CD14-positive monocyte (primary cell): ENCODE measurements around the gene CDK1. TPM values are rescaled to one million over a fixed set of nuclear protein-coding genes. Genes with fewer than 3 reads are reported as not detected.
A peak's percentile ranks its signal among the peaks of the same experiment; 100 is the strongest.

Experiments
- DNase-seq, 3 donors: peaks; one replicate each; pipeline ENCODE4 v3.0.0-alpha.2; 2011 to 2022
- H2AFZ ChIP-seq: 2 replicates; pipeline ENCODE4 v1.6.0; 2012; ENCODE audit warnings: mild to moderate bottlenecking, low read depth, low read length, inconsistent platforms; ENCODE audit not compliant: insufficient read depth, poor library complexity, severe bottlenecking
- H3K27ac ChIP-seq, 2 donors: 1 replicate in 1 of 2; 2 replicates in 1 of 2; pipeline ENCODE4 v1.5.1; 2012 to 2013; ENCODE audit warnings: low read length in 2 of 2, control low read depth in 1 of 2, inconsistent platforms in 1 of 2, low read depth in 1 of 2, mild to moderate bottlenecking in 1 of 2
- H3K27me3 ChIP-seq, 2 donors: one replicate each; pipeline versions ENCODE4 v1.6.0 to v1.6.1; 2011 to 2013; ENCODE audit warnings: low read length in 2 of 2; ENCODE audit not compliant: control insufficient read depth in 2 of 2, insufficient read depth in 2 of 2
- H3K36me3 ChIP-seq, 2 donors: replicated peaks in 1 of 2; 1 replicate in 1 of 2; 2 replicates in 1 of 2; pipeline versions ENCODE4 v1.5.1 to v1.6.1; 2012 to 2013; ENCODE audit warnings: low read length in 2 of 2, control low read depth in 1 of 2, inconsistent platforms in 1 of 2, mild to moderate bottlenecking in 1 of 2; ENCODE audit not compliant: insufficient read depth in 2 of 2, control insufficient read depth in 1 of 2
- H3K4me1 ChIP-seq, 2 donors: 1 replicate in 1 of 2; 2 replicates in 1 of 2; pipeline versions ENCODE4 v1.5.1 to v1.6.1; 2012 to 2013; ENCODE audit warnings: low read length in 2 of 2, control low read depth in 1 of 2, inconsistent platforms in 1 of 2, mild to moderate bottlenecking in 1 of 2, moderate library complexity in 1 of 2; ENCODE audit not compliant: insufficient read depth in 2 of 2, control insufficient read depth in 1 of 2
- H3K4me2 ChIP-seq: replicated peaks from 2 replicates; pipeline ENCODE3; 2012; ENCODE audit warnings: low read length, moderate library complexity, mild to moderate bottlenecking; ENCODE audit not compliant: poor library complexity, severe bottlenecking; ENCODE audit errors: extremely low read depth
- H3K4me3 ChIP-seq, 3 experiments: fragments of 200-600 bp in 1 of 3; sonication (generic) in 1 of 3; replicated peaks in 1 of 3; 1 replicate in 2 of 3; 2 replicates in 1 of 3; pipeline ENCODE4 v1.5.1; 2011 to 2013; ENCODE audit warnings: low read length in 3 of 3, mild to moderate bottlenecking in 3 of 3, control low read depth in 2 of 3, low read depth in 2 of 3, inconsistent platforms in 1 of 3, moderate library complexity in 1 of 3
- H3K79me2 ChIP-seq: 2 replicates; pipeline ENCODE4 v1.6.0; 2012; ENCODE audit warnings: mild to moderate bottlenecking, control low read depth, inconsistent platforms, low read length, moderate library complexity; ENCODE audit not compliant: insufficient read depth
- H3K9ac ChIP-seq: 2 replicates; pipeline ENCODE4 v1.6.0; 2017; ENCODE audit warnings: low read length, mild to moderate bottlenecking; ENCODE audit not compliant: insufficient read depth, poor library complexity, severe bottlenecking
- H3K9me3 ChIP-seq, 2 donors: replicated peaks in 1 of 2; 1 replicate in 1 of 2; 2 replicates in 1 of 2; pipeline versions ENCODE4 v1.5.1 to v1.6.1; 2012 to 2013; ENCODE audit warnings: low read length in 2 of 2, control low read depth in 1 of 2; ENCODE audit not compliant: control insufficient read depth in 1 of 2, insufficient read depth in 1 of 2
- H4K20me1 ChIP-seq: 2 replicates; pipeline ENCODE4 v1.6.0; 2012; ENCODE audit warnings: mild to moderate bottlenecking, low read length, control low read depth, moderate library complexity; ENCODE audit not compliant: insufficient read depth
- H3K27ac Mint-ChIP-seq, 7 donors: one replicate each; pipeline ENCODE4 v1.8.0; 2020; ENCODE audit warnings: mild to moderate bottlenecking in 7 of 7, mixed read lengths in 7 of 7, moderate library complexity in 6 of 7, inconsistent platforms in 2 of 7
- H3K27me3 Mint-ChIP-seq, 3 donors: one replicate each; pipeline ENCODE4 v1.8.0; 2021 to 2022; ENCODE audit warnings: low read depth in 3 of 3, mild to moderate bottlenecking in 3 of 3, mixed read lengths in 3 of 3, moderate library complexity in 3 of 3, inconsistent platforms in 1 of 3
- H3K36me3 Mint-ChIP-seq, 2 donors: one replicate each; pipeline ENCODE4 v1.8.0; 2020; ENCODE audit warnings: mixed read lengths in 2 of 2, inconsistent platforms in 1 of 2, mild to moderate bottlenecking in 1 of 2
- H3K4me1 Mint-ChIP-seq: one replicate; pipeline ENCODE4 v1.8.0; 2020; ENCODE audit warnings: mild to moderate bottlenecking, mixed read lengths
- H3K4me3 Mint-ChIP-seq, 2 donors: one replicate each; pipeline ENCODE4 v1.8.0; 2020; ENCODE audit warnings: mild to moderate bottlenecking in 2 of 2, mixed read lengths in 2 of 2, moderate library complexity in 1 of 2
- H3K9me3 Mint-ChIP-seq, 7 donors: one replicate each; pipeline ENCODE4 v1.8.0; 2020 to 2022; ENCODE audit warnings: mixed read lengths in 7 of 7, mild to moderate bottlenecking in 6 of 7, moderate library complexity in 6 of 7, inconsistent platforms in 2 of 7
- CTCF ChIP-seq: fragments of 200-600 bp; IDR thresholded peaks from one replicate; pipeline ENCODE4 v1.8.0; 2022; ENCODE audit warnings: antibody characterized with exemption, mild to moderate bottlenecking
- WGBS: methylation state at CpG from one replicate; pipeline ENCODE4 v1.1.5; 2013; ENCODE audit warnings: missing lambda C conversion rate; ENCODE audit not compliant: insufficient coverage; 5-methylcytosine and 5-hydroxymethylcytosine counted together
- intact Hi-C, 2 donors: fragments of 100-400 bp; cut with micrococcal nuclease; formaldehyde crosslinking; loops; one replicate each; pipeline versions ENCODE4 v1.15.0 to v1.15.1; 2023
- polyA plus RNA-seq, 3 donors: library from polyadenylated mRNA; depleted of rRNA in 1 of 3; unstranded in 2 of 3; stranded (reverse) in 1 of 3; fragments of 300-500 nt in 2 of 3; fragments of >200 nt in 1 of 3; fragmentation: Illumina TruSeq in 2 of 3; gene quantifications; 1 replicate in 2 of 3; 2 replicates in 1 of 3; pipeline ENCODE4 v1.2.3, GENCODE V29; 2012 to 2021

Gene CDK1
- polyA plus RNA-seq, 3 donors, result 0.08 to 0.21 (median 0.09) TPM

- H3K9me3 Mint-ChIP-seq, result peaks cover 0 to 3% (median 0%) of the 10 kb centered on the region in 7 donors
- Histone ChIP-seq H3K36me3 (no peaks in the 10 kb centered on the region), H3K4me3 (no peak overlapping the region), H3K27ac (no peak overlapping the region), H2AFZ (no peak overlapping the region), H3K9me3 (no peaks in the 10 kb centered on the region), H3K4me1 (no peaks in the 10 kb centered on the region), H3K79me2 (no peaks in the 10 kb centered on the region), H3K27me3 (no peaks in the 10 kb centered on the region), H3K9ac (no peak overlapping the region), H4K20me1 (no peaks in the 10 kb centered on the region), H3K4me2 (no peak overlapping the region)
- peaks cover 0 to 4% (median 3%) of the 10 kb centered on the region in 3 donors for H3K27me3 Mint-ChIP-seq
- H3K4me3 Mint-ChIP-seq, result no peak overlapping the region
- peaks cover 2% of the 10 kb centered on the region for H3K4me1 Mint-ChIP-seq
- intact Hi-C loops, result no loop called here
- peak; percentile 11 for TF ChIP-seq CTCF
- DNase-seq, result no peak
- 13% methylated on average over 1 of the region's 2 CpGs for WGBS
- H3K36me3 Mint-ChIP-seq, result no peaks in the 10 kb centered on the region
- H3K27ac Mint-ChIP-seq, result peak overlapping the region in 1 of 7 donors; percentile 12
These were observed 8.9 kb upstream of the CDK1 start for GRCh38 chr10:60769406-60769805.

GRCh38 chr10:60777696-60778213 lies 523 bp upstream of the CDK1 start:
- no peak for TF ChIP-seq CTCF
- H3K79me2 ChIP-seq, result peaks cover 45% of the 10 kb centered on the region
- Mint-ChIP-seq H3K27ac (peak overlapping the region in 5 of 7 donors; percentile 68 to 91 (median 85)), H3K27me3 (peaks cover 0 to 1% (median 0%) of the 10 kb centered on the region in 3 donors), H3K4me3 (peak overlapping the region; percentile 90 to 93), H3K4me1 (peaks cover 26% of the 10 kb centered on the region), H3K36me3 (peaks cover 4 to 9% of the 10 kb centered on the region in 2 donors), H3K9me3 (peaks cover 0 to 2% (median 0%) of the 10 kb centered on the region in 7 donors)
- no peak for DNase-seq
- H3K27me3 ChIP-seq, result no peaks in the 10 kb centered on the region
- peak overlapping the region in 1 of 2 donors; percentile 60 for H3K27ac ChIP-seq
- WGBS, result no CpG with 5 or more reads among the region's 9 CpGs
- H3K4me3 ChIP-seq, result peak overlapping the region; percentile 66 to 95 (median 92)
- H3K4me2 ChIP-seq, result peak overlapping the region; percentile 100
- H3K4me1 ChIP-seq, result peaks cover 19 to 20% of the 10 kb centered on the region in 2 donors
- intact Hi-C loops, result loop anchor here in 1 of 2 donors (10.0 kb wide), 2 partner anchors 113 to 617 kb away; no protein-coding TSS in a partner anchor
- peak overlapping the region; percentile 15 for H3K9ac ChIP-seq
- H2AFZ ChIP-seq, result peak overlapping the region; percentile 87
- H4K20me1 ChIP-seq, result no peaks in the 10 kb centered on the region
- H3K9me3 ChIP-seq, result no peaks in the 10 kb centered on the region
- H3K36me3 ChIP-seq, result no peaks in the 10 kb centered on the region
